Endothelial cell of umbilical vein (primary cell): Measurements from ENCODE around the gene TEX28.
"Not testable (repeated sequence)": the region's sequence is repeated elsewhere in the genome, so short reads cannot be mapped to it uniquely, and the experiment has no call there.

ENCODE experiments used
- TF ChIP-seq, protein P1 (sequence below), 2 donors: IDR thresholded peaks; 1 replicate in 1 of 2; 2 replicates in 1 of 2; pipeline ENCODE4 v1.5.1; 2011; ENCODE audit warnings: low read length in 2 of 2, mild to moderate bottlenecking in 2 of 2, moderate library complexity in 2 of 2, control low read depth in 1 of 2, inconsistent platforms in 1 of 2, low read depth in 1 of 2; ENCODE audit not compliant: insufficient read depth in 1 of 2; ENCODE audit errors: extremely low read depth in 1 of 2
- TF ChIP-seq, protein P2 (sequence below): IDR thresholded peaks from 2 replicates; pipeline ENCODE4 v1.6.1; 2011; ENCODE audit not compliant: insufficient read depth, insufficient read length

DNA sequence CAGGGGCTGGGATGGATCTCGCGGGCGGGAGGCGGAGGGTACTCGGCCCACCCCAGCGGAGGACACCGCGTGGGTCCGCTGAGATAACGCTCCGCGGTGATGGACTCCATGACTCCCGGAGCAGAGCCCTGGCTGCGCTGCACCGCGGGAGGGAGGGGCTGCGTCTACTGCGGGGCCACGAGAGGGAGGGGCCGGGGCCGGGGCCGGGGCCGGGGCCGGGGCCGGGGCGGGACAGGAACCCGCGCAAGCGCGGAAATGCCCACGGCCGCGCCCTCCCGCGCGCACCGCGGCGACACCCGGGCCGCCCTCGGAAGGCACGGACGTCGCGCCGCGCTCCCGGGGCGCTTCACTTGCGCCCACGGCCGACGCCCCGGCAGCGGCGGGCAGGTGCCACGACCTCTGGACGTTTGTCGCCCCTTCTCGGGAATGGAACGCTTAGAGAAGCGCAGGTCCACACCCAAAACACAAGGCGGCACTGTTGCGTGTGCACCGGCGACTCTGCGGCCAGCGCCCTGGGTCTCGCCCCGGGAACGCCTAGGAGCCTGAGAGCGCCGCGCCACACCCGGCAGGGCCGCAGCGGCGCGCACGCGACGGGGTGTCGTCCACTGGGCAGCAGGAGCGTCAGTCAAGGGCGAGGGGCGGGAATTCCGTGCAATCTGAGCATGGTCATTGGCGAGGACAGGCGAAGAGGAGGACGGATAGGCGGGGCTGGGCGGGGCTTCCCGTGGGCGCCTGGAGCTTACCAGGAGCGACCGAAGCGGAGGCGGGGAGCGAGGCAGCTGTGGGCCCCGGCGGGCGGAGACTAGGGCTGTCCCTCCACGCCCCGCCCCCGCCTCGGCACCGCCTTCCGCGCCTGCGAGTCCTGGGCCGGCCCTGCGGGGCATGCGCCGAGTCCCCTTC is 46.7 kb upstream of the TEX28 start:
- TF ChIP-seq, protein P1, sequence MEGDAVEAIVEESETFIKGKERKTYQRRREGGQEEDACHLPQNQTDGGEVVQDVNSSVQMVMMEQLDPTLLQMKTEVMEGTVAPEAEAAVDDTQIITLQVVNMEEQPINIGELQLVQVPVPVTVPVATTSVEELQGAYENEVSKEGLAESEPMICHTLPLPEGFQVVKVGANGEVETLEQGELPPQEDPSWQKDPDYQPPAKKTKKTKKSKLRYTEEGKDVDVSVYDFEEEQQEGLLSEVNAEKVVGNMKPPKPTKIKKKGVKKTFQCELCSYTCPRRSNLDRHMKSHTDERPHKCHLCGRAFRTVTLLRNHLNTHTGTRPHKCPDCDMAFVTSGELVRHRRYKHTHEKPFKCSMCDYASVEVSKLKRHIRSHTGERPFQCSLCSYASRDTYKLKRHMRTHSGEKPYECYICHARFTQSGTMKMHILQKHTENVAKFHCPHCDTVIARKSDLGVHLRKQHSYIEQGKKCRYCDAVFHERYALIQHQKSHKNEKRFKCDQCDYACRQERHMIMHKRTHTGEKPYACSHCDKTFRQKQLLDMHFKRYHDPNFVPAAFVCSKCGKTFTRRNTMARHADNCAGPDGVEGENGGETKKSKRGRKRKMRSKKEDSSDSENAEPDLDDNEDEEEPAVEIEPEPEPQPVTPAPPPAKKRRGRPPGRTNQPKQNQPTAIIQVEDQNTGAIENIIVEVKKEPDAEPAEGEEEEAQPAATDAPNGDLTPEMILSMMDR (IDR thresholded peaks at IDR 0.05; ENCODE audit: extremely low read depth in 1 of 2, insufficient read depth in 1 of 2, low read depth in 1 of 2, low read length in 2 of 2) = not testable (repeated sequence)
- TF ChIP-seq, protein P2, sequence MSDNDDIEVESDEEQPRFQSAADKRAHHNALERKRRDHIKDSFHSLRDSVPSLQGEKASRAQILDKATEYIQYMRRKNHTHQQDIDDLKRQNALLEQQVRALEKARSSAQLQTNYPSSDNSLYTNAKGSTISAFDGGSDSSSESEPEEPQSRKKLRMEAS = not testable (repeated sequence)
